ENCODE measurements around the gene CDC42BPB.

The CDC42BPB gene

DNA sequence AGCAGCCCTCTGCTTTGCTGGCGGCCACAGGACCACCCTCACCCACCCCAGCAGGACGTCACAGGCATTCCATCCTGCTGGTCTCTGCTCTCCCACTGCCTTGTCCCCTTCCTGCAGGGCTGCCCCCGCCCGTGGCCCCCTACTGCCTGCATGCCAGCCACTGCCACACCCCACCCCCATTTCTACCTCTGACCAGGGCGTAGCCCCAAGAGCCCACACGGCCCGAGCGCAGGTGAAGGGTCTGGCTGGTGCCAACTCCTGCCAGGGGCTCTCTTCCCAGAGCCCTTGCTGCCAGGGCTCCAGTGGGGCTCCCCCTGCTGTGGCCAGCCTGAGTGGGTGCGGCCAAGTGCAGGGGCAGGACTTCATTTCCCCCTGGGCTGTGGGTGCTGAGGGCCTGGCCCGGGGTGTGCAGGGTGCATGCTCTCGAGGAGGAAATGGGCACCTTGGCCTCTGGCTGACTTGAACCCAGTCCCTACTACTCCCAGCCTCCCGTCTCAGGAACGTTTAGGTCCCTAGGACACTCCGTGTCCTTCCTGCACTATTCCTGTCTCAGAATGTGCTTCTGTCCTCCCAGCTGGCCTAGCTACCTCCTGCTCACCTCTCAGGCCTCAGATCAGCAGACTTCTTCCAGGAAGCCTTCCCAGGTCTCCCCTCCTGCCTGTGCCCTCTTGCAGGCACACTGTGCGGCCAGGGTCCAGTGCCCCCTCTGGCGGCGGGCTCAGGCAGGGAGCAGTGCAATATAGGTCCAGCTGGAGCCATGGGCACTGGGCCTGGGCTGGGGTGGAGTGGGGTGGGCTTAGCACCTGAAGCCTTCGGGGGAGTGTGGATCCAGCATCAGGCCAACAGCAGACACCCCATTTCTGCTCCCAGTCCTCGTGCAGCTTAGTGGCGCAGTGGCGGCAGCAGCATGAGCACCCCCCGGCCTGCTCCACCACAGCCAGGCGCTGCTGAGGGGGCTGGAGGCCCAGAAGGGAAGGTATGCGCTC is 28.1 kb upstream of the CDC42BPB start:
- 0 out of 2 replicates have a peak, but pooled peaks cover 2% of the 10 kb centered on the region for H3K4me1 ChIP-seq (ENCODE audit: insufficient read depth, low read length)
- no peaks in the 10 kb centered on the region for H3K36me3 ChIP-seq (ENCODE audit: insufficient read depth, low read length)
- H3K27me3 ChIP-seq (ENCODE audit: insufficient read depth, low read length, poor library complexity): no peaks in the 10 kb centered on the region
- no peak overlapping the region for H3K27ac ChIP-seq (ENCODE audit: low read length)
- no peak overlapping the region for H2AFZ ChIP-seq (ENCODE audit: low read depth, low read length)
- H3K79me2 ChIP-seq (ENCODE audit: insufficient read depth, low read length): no peaks in the 10 kb centered on the region
- TF ChIP-seq, protein P1, sequence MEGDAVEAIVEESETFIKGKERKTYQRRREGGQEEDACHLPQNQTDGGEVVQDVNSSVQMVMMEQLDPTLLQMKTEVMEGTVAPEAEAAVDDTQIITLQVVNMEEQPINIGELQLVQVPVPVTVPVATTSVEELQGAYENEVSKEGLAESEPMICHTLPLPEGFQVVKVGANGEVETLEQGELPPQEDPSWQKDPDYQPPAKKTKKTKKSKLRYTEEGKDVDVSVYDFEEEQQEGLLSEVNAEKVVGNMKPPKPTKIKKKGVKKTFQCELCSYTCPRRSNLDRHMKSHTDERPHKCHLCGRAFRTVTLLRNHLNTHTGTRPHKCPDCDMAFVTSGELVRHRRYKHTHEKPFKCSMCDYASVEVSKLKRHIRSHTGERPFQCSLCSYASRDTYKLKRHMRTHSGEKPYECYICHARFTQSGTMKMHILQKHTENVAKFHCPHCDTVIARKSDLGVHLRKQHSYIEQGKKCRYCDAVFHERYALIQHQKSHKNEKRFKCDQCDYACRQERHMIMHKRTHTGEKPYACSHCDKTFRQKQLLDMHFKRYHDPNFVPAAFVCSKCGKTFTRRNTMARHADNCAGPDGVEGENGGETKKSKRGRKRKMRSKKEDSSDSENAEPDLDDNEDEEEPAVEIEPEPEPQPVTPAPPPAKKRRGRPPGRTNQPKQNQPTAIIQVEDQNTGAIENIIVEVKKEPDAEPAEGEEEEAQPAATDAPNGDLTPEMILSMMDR (IDR thresholded peaks at IDR 0.05; ENCODE audit: borderline replicate concordance, extremely low read depth, low read length, poor library complexity, severe bottlenecking): no peak
- TF ChIP-seq EZH2 (IDR thresholded peaks at IDR 0.05; ENCODE audit: borderline replicate concordance, low read depth, low read length, severe bottlenecking): no peak
- ATAC-seq (ENCODE audit: insufficient read depth, low read depth) (no peak), DNase-seq (no peak)
- no peak overlapping the region for H3K4me2 ChIP-seq (ENCODE audit: insufficient read depth, low read length)
- no peak overlapping the region for H3K9ac ChIP-seq (ENCODE audit: low read depth, low read length)
- peaks cover 8% of the 10 kb centered on the region for H4K20me1 ChIP-seq (ENCODE audit: insufficient read depth, low read length)
- no peak overlapping the region for H3K4me3 ChIP-seq (ENCODE audit: low read depth in 1 of 2, low read length in 2 of 2)
- H3K9me3 ChIP-seq (ENCODE audit: insufficient read depth, low read length, severe bottlenecking): no peaks in the 10 kb centered on the region

- TF ChIP-seq, protein P1 (IDR thresholded peaks at IDR 0.05; ENCODE audit: borderline replicate concordance, extremely low read depth, low read length, poor library complexity, severe bottlenecking): no peak
- TF ChIP-seq EZH2 (IDR thresholded peaks at IDR 0.05; ENCODE audit: borderline replicate concordance, low read depth, low read length, severe bottlenecking): no peak
Observed at GRCh38 chr14:103084021-103084919, 26.9 kb upstream of the CDC42BPB start, which contains the start of gene LBHD2. Gene LBHD2, plus strand, starts transcription at chr14:103084210. Its CDS starts 1,803 bp downstream, at chr14:103086013.

GRCh38 chr14:103081951-103082350 is 24.6 kb upstream of the CDC42BPB start:
- TF ChIP-seq EZH2 (IDR thresholded peaks at IDR 0.05; ENCODE audit: borderline replicate concordance, low read depth, low read length, severe bottlenecking): no peak
- TF ChIP-seq, protein P1 (IDR thresholded peaks at IDR 0.05; ENCODE audit: borderline replicate concordance, extremely low read depth, low read length, poor library complexity, severe bottlenecking): no peak
- H4K20me1 ChIP-seq (ENCODE audit: insufficient read depth, low read length): peaks cover 2% of the 10 kb centered on the region; the same call in 1 of the 2 replicates
- no peak overlapping the region for H3K27ac ChIP-seq (ENCODE audit: low read length)
- H3K9ac ChIP-seq (ENCODE audit: low read depth, low read length): no peak overlapping the region
- no peaks in the 10 kb centered on the region for H3K36me3 ChIP-seq (ENCODE audit: insufficient read depth, low read length)
- H3K4me1 ChIP-seq (ENCODE audit: insufficient read depth, low read length): no peaks in the 10 kb centered on the region
- no peak overlapping the region for H2AFZ ChIP-seq (ENCODE audit: low read depth, low read length)
- H3K79me2 ChIP-seq (ENCODE audit: insufficient read depth, low read length): no peaks in the 10 kb centered on the region
- no peaks in the 10 kb centered on the region for H3K27me3 ChIP-seq (ENCODE audit: insufficient read depth, low read length, poor library complexity)
- no peak for ATAC-seq (ENCODE audit: insufficient read depth, low read depth)
- no peak overlapping the region for H3K4me2 ChIP-seq (ENCODE audit: insufficient read depth, low read length)
- H3K4me3 ChIP-seq (ENCODE audit: low read depth in 1 of 2, low read length in 2 of 2): no peak overlapping the region
- H3K9me3 ChIP-seq (ENCODE audit: insufficient read depth, low read length, severe bottlenecking): no peaks in the 10 kb centered on the region
- DNase-seq: no peak

More at GRCh38 chr14:103084021-103084919, 26.9 kb upstream of the CDC42BPB start, which contains the start of gene LBHD2:
- H4K20me1 ChIP-seq (ENCODE audit: insufficient read depth, low read length): peaks cover 2% of the 10 kb centered on the region
- no peak within 1 kb of the TSS for H3K4me3 ChIP-seq (ENCODE audit: low read depth in 1 of 2, low read length in 2 of 2)
- no peaks in the 10 kb centered on the region for H3K36me3 ChIP-seq (ENCODE audit: insufficient read depth, low read length)
- ATAC-seq (ENCODE audit: insufficient read depth, low read depth): no peak
- H3K9me3 ChIP-seq (ENCODE audit: insufficient read depth, low read length, severe bottlenecking): no peaks in the 10 kb centered on the region
- H3K4me1 ChIP-seq (ENCODE audit: insufficient read depth, low read length): no peaks in the 10 kb centered on the region
- no peak within 1 kb of the TSS for H3K27ac ChIP-seq (ENCODE audit: low read length)
- H2AFZ ChIP-seq (ENCODE audit: low read depth, low read length): no peak within 1 kb of the TSS
- no peak for DNase-seq
- H3K27me3 ChIP-seq (ENCODE audit: insufficient read depth, low read length, poor library complexity): no peaks in the 10 kb centered on the region
- no peaks in the 10 kb centered on the region for H3K79me2 ChIP-seq (ENCODE audit: insufficient read depth, low read length)
- no peak within 1 kb of the TSS for H3K4me2 ChIP-seq (ENCODE audit: insufficient read depth, low read length)
- H3K9ac ChIP-seq (ENCODE audit: low read depth, low read length): no peak within 1 kb of the TSS

Data from DND-41 (cell line).